Fibroblast of lung (primary cell): ENCODE measurements around the gene LRG1. TPM values are rescaled to one million over a fixed set of nuclear protein-coding genes. Genes with fewer than 3 reads are reported as not detected.

Experiments
- DNase-seq, 2 donors: peaks; one replicate each; pipeline versions ENCODE4 v3.0.0 to v3.0.0-alpha.2; 2010; ENCODE audit warnings: low read depth in 2 of 2
- H2AFZ ChIP-seq: 2 replicates; pipeline ENCODE4 v1.5.1; 2012; ENCODE audit warnings: low read length, control low read depth, inconsistent platforms
- H3K27ac ChIP-seq: 2 replicates; pipeline ENCODE4 v1.5.1; 2011; ENCODE audit warnings: low read length, control low read depth; ENCODE audit not compliant: insufficient read depth
- H3K27me3 ChIP-seq: 2 replicates; pipeline ENCODE4 v1.5.1; 2011; ENCODE audit warnings: mild to moderate bottlenecking, low read length; ENCODE audit not compliant: control insufficient read depth, insufficient read depth
- H3K36me3 ChIP-seq: 2 replicates; pipeline ENCODE4 v1.5.1; 2011; ENCODE audit warnings: low read length; ENCODE audit not compliant: control insufficient read depth, insufficient read depth
- H3K4me1 ChIP-seq: 2 replicates; pipeline ENCODE4 v1.5.1; 2011; ENCODE audit warnings: low read length; ENCODE audit not compliant: control insufficient read depth, insufficient read depth; ENCODE audit errors: extremely low read depth
- H3K4me2 ChIP-seq: 2 replicates; pipeline ENCODE4 v1.5.1; 2011; ENCODE audit warnings: low read length, control low read depth; ENCODE audit not compliant: insufficient read depth; ENCODE audit errors: extremely low read depth
- H3K4me3 ChIP-seq, 4 experiments: fragments of 200-600 bp in 1 of 4; sonication (generic) in 1 of 4; replicated peaks in 1 of 4; 2 replicates each; pipeline ENCODE4 v1.5.1; 2011 to 2016; ENCODE audit warnings: low read length in 4 of 4, low read depth in 3 of 4, mild to moderate bottlenecking in 3 of 4, control low read depth in 2 of 4, inconsistent platforms in 1 of 4, mixed read lengths in 1 of 4; ENCODE audit not compliant: insufficient read depth in 1 of 4; ENCODE audit errors: control extremely low read depth in 1 of 4
- H3K79me2 ChIP-seq: 2 replicates; pipeline ENCODE4 v1.5.1; 2012; ENCODE audit warnings: mild to moderate bottlenecking, low read length, inconsistent platforms; ENCODE audit not compliant: control insufficient read depth, insufficient read depth
- H3K9ac ChIP-seq: 2 replicates; pipeline ENCODE4 v1.5.1; 2011; ENCODE audit warnings: mild to moderate bottlenecking, low read length, control low read depth; ENCODE audit not compliant: insufficient read depth
- H3K9me3 ChIP-seq: 2 replicates; pipeline ENCODE4 v1.5.1; 2012; ENCODE audit warnings: low read depth, low read length; ENCODE audit not compliant: control insufficient read depth, insufficient read depth
- H4K20me1 ChIP-seq: 2 replicates; pipeline ENCODE4 v1.5.1; 2011; ENCODE audit warnings: low read length; ENCODE audit not compliant: control insufficient read depth, insufficient read depth; ENCODE audit errors: extremely low read depth
- CTCF ChIP-seq, 2 donors: IDR thresholded peaks in 1 of 2; conservative IDR thresholded peaks in 1 of 2; 1 replicate in 1 of 2; 2 replicates in 1 of 2; pipeline ENCODE4 v1.5.1; 2011 to 2012; ENCODE audit warnings: low read length in 2 of 2, control low read depth in 1 of 2, inconsistent platforms in 1 of 2, low read depth in 1 of 2, mild to moderate bottlenecking in 1 of 2
- EZH2 ChIP-seq: IDR thresholded peaks from 2 replicates; pipeline ENCODE4 v1.5.1; 2012; ENCODE audit warnings: low read length, control low read depth, mild to moderate bottlenecking; ENCODE audit errors: missing control alignments
- polyA minus RNA-seq: library from RNA; depleted of rRNA, polyadenylated mRNA; stranded (reverse); fragments of >200 nt; gene quantifications from 2 replicates; pipeline ENCODE4 v1.2.3, GENCODE V29; 2011; ENCODE audit warnings: low replicate concordance
- polyA plus RNA-seq, 2 donors: library from polyadenylated mRNA; depleted of rRNA in 1 of 2; stranded (reverse) in 1 of 2; unstranded in 1 of 2; fragments of >200 nt; gene quantifications; 2 replicates each; pipeline ENCODE4 v1.2.1, GENCODE V29; 2011 to 2012; ENCODE audit warnings: missing spikeins in 1 of 2
- total RNA-seq: library from RNA; depleted of rRNA; stranded (reverse); fragments of >200 nt; gene quantifications from 2 replicates; pipeline ENCODE4 v1.2.1, GENCODE V29; 2014

LRG1 gene
- total RNA-seq, result not detected in 2 replicates
- polyA plus RNA-seq, result 0.10 TPM in 1 of 2 replicates, not detected in the other
- polyA plus RNA-seq (2012), result not detected in 2 replicates
- 0.07 TPM in 1 of 2 replicates, not detected in the other for polyA minus RNA-seq

GRCh38 chr19:4539693-4540581 lies at the start of gene LRG1:
TSS of gene LRG1 (minus strand) at chr19:4540036. CDS start at chr19:4540013, 23 bp downstream.
- Histone ChIP-seq H3K4me2 (no peak within 1 kb of the TSS), H3K27me3 (peaks cover under 1% of the 10 kb centered on the region), H3K9me3 (no peaks in the 10 kb centered on the region), H3K36me3 (no peaks in the 10 kb centered on the region), H3K4me1 (no peaks in the 10 kb centered on the region), H3K9ac (no peak within 1 kb of the TSS), H2AFZ (no peak within 1 kb of the TSS), H3K79me2 (no peaks in the 10 kb centered on the region), H3K4me3 (no peak within 1 kb of the TSS), H4K20me1 (no peaks in the 10 kb centered on the region), H3K27ac (no peak within 1 kb of the TSS)
- DNase-seq, result no peak
- TF ChIP-seq EZH2, result no peak

- DNase-seq, result no peak
Observed at GRCh38 chr19:4588291-4588761, 48.5 kb upstream of the LRG1 start.

GRCh38 chr19:4587527-4587926 lies 47.7 kb upstream of the LRG1 start:
- H3K9ac ChIP-seq, result no peak overlapping the region
- no peaks in the 10 kb centered on the region for H3K9me3 ChIP-seq
- no peak for DNase-seq
- no peaks in the 10 kb centered on the region for H3K36me3 ChIP-seq
- no peaks in the 10 kb centered on the region for H3K79me2 ChIP-seq
- no peak for TF ChIP-seq EZH2
- no peak for TF ChIP-seq CTCF (conservative IDR thresholded peaks at IDR 0.05 in 1 of 2, IDR thresholded peaks at IDR 0.05 in 1 of 2; ENCODE audit: low read depth in 1 of 2, low read length in 2 of 2)
- no peak overlapping the region for H3K4me2 ChIP-seq
- H3K27me3 ChIP-seq, result peaks cover 23% of the 10 kb centered on the region
- H3K4me1 ChIP-seq, result no peaks in the 10 kb centered on the region
- no peak overlapping the region for H2AFZ ChIP-seq
- H4K20me1 ChIP-seq, result no peaks in the 10 kb centered on the region
- H3K27ac ChIP-seq, result no peak overlapping the region
- no peak overlapping the region for H3K4me3 ChIP-seq

More at GRCh38 chr19:4588291-4588761, 48.5 kb upstream of the LRG1 start:
- H3K4me3 ChIP-seq, result no peak overlapping the region
- no peak overlapping the region for H3K9ac ChIP-seq
- TF ChIP-seq EZH2 (no peak), CTCF (conservative IDR thresholded peaks at IDR 0.05 in 1 of 2, IDR thresholded peaks at IDR 0.05 in 1 of 2; ENCODE audit: low read depth in 1 of 2, low read length in 2 of 2) (no peak)
- no peak overlapping the region for H3K27ac ChIP-seq
- no peak overlapping the region for H3K4me2 ChIP-seq
- no peaks in the 10 kb centered on the region for H3K79me2 ChIP-seq
- H2AFZ ChIP-seq, result no peak overlapping the region
- H3K36me3 ChIP-seq, result no peaks in the 10 kb centered on the region
- H3K9me3 ChIP-seq, result no peaks in the 10 kb centered on the region
- peaks cover 21% of the 10 kb centered on the region for H3K27me3 ChIP-seq
- H4K20me1 ChIP-seq, result no peaks in the 10 kb centered on the region
- no peaks in the 10 kb centered on the region for H3K4me1 ChIP-seq
